Uterus (tissue), 4 donors: ENCODE data around the gene MAEA. TPM values are rescaled to one million over a fixed set of nuclear protein-coding genes. Genes with fewer than 3 reads are reported as not detected.

ENCODE experiments used
- DNase-seq, 2 donors: peaks; one replicate each; pipeline ENCODE4 v3.0.0-alpha.2; 2019 to 2020
- H3K27ac ChIP-seq, 2 donors: fragments of 200-600 bp; sonication (generic); 1 replicate in 1 of 2; 2 replicates in 1 of 2; pipeline ENCODE4 v1.5.1; 2016 to 2018
- H3K27me3 ChIP-seq, 2 donors: fragments of 200-600 bp; sonication (generic); one replicate each; pipeline ENCODE4 v1.5.1; 2018 to 2019; ENCODE audit warnings: control low read depth in 1 of 2
- H3K36me3 ChIP-seq, 2 donors: fragments of 200-600 bp; sonication (generic); one replicate each; pipeline ENCODE4 v1.5.1; 2019; ENCODE audit warnings: control low read depth in 1 of 2
- H3K4me1 ChIP-seq, 2 donors: fragments of 200-600 bp; sonication (generic); one replicate each; pipeline ENCODE4 v1.5.1; 2018 to 2019; ENCODE audit warnings: control low read depth in 1 of 2
- H3K4me3 ChIP-seq, 2 donors: fragments of 200-600 bp; sonication (generic); 1 replicate in 1 of 2; 2 replicates in 1 of 2; pipeline ENCODE4 v1.5.1; 2018 to 2019; ENCODE audit warnings: mild to moderate bottlenecking in 1 of 2
- H3K9me3 ChIP-seq, 2 donors: fragments of 200-600 bp; sonication (generic); one replicate each; pipeline ENCODE4 v1.5.1; 2019; ENCODE audit warnings: control low read depth in 1 of 2
- POLR2A ChIP-seq, 2 donors: fragments of 450-650 bp; IDR thresholded peaks; one replicate each; pipeline ENCODE4 v1.6.1; 2016; ENCODE audit warnings: antibody characterized with exemption in 2 of 2, mild to moderate bottlenecking in 1 of 2, moderate library complexity in 1 of 2
- intact Hi-C: fragments of 100-400 bp; cut with DNase I; formaldehyde crosslinking; loops from one replicate; pipeline ENCODE4 v1.15.1; 2023; ENCODE audit warnings: low total_unique reads
- total RNA-seq, 4 donors: library from RNA; depleted of rRNA in 3 of 4; stranded (reverse); fragments of >200 nt in 3 of 4; gene quantifications; one replicate each; pipeline versions ENCODE4 v1.1.0 to v1.2.4, GENCODE V29; 2014 to 2023
- TF ChIP-seq, protein P1 (sequence below), 4 experiments: fragments of 200-600 bp in 2 of 4; fragments of 450-650 bp in 2 of 4; sonication (generic) in 2 of 4; IDR thresholded peaks; one replicate each; pipeline ENCODE4 v1.5.1; 2016 to 2019; ENCODE audit warnings: antibody characterized with exemption in 4 of 4, mild to moderate bottlenecking in 2 of 4, moderate library complexity in 1 of 4
- donor health status: DM: yes; HTN: yes; CAD: no.

Gene MAEA
- total RNA-seq, 4 donors from 2014 or later = 32.3 to 70.7 (median 67.8) TPM

DNA sequence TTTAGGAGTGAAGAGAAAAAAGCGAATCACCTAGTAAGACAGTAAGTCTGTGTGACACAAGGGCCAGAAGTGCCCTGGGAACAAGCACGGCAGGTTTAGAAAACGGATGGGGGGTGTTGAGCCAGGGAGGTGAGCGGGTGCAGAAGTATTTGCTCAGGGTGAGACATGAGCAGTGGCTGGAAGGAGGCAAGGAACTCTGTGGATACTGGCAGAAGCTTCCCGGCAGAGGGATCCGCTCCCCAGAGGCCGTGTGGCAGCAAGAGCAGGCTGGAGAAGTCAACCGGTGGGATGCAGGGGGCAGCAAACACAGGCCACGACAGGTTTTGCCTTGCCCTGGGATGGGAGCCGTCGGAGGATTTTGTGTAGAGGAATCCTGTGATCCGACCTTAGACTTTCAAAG is 55.0 kb downstream of the MAEA start:
- no peaks in the 10 kb centered on the region for H3K9me3 ChIP-seq
- H3K27ac ChIP-seq = no peak overlapping the region
- H3K27me3 ChIP-seq = no peaks in the 10 kb centered on the region
- H3K4me1 ChIP-seq = peaks cover 0 to 9% of the 10 kb centered on the region in 2 donors
- no peaks in the 10 kb centered on the region for H3K36me3 ChIP-seq
- no peak for TF ChIP-seq POLR2A (IDR thresholded peaks at IDR 0.05)
- TF ChIP-seq, protein P1, sequence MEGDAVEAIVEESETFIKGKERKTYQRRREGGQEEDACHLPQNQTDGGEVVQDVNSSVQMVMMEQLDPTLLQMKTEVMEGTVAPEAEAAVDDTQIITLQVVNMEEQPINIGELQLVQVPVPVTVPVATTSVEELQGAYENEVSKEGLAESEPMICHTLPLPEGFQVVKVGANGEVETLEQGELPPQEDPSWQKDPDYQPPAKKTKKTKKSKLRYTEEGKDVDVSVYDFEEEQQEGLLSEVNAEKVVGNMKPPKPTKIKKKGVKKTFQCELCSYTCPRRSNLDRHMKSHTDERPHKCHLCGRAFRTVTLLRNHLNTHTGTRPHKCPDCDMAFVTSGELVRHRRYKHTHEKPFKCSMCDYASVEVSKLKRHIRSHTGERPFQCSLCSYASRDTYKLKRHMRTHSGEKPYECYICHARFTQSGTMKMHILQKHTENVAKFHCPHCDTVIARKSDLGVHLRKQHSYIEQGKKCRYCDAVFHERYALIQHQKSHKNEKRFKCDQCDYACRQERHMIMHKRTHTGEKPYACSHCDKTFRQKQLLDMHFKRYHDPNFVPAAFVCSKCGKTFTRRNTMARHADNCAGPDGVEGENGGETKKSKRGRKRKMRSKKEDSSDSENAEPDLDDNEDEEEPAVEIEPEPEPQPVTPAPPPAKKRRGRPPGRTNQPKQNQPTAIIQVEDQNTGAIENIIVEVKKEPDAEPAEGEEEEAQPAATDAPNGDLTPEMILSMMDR (IDR thresholded peaks at IDR 0.05) = no peak
- no peak for DNase-seq
- intact Hi-C loops = loop anchor here (5.0 kb wide), 1 partner anchor 97 kb away; the partner anchor contains the start of gene CTBP1
- no peak overlapping the region for H3K4me3 ChIP-seq

DNA sequence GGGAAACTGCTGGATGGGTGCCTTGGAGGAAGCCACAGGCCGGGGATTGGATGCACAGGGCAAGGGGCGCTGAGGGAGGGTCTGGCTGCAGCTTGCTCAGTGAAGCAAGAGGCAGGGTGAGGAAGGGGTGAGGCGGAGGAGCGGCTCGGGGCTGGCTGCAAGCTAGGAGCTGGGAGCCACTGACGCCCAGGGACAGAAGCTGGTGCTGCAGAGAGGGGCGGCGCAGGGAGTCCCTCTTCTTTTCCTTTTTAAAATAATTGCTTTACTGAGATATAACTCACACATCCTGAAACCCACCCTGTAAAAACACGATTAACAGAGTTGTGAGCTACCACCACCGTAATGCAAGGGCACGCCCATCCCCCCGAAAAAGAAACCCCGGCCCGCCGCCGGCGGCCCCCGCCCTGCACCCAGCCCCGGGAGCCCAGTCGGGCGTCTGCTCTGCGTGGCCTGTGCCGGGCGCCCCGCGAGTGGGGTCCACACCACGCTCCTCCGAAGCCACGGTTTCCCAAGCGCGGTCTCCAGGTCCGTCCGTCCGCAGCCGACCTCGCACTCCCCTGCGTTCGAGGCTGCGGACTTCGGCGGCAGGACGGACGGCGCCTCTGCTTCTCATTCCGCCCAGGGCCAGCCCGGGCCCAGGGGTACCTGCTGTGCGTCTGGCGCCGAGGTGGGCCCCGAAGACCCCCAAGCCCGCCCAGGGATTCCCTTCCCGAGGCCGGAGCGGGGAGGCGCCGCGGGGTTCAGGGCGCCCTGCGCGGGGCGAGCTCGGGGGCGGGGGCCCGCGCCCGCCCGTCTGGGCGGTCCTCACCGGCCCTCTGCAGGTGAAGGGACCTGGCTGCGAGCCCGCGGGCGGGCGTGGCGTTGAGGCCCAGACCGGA is 56.5 kb downstream of the MAEA start:
- peaks cover 0 to 9% of the 10 kb centered on the region in 2 donors for H3K4me1 ChIP-seq
- H3K9me3 ChIP-seq = no peaks in the 10 kb centered on the region
- H3K36me3 ChIP-seq = no peaks in the 10 kb centered on the region
- intact Hi-C loops = loop anchor here (5.0 kb wide), 1 partner anchor 99 kb away; the partner anchor contains the start of gene CTBP1
- no peaks in the 10 kb centered on the region for H3K27me3 ChIP-seq
- peak overlapping the region; percentile 63 to 66 for H3K4me3 ChIP-seq
- peak overlapping the region; percentile 87 to 95 for H3K27ac ChIP-seq
- TF ChIP-seq, protein P1 (IDR thresholded peaks at IDR 0.05) = no peak
- TF ChIP-seq POLR2A (IDR thresholded peaks at IDR 0.05) = no peak
- peak; percentile 44 to 59 for DNase-seq

DNA sequence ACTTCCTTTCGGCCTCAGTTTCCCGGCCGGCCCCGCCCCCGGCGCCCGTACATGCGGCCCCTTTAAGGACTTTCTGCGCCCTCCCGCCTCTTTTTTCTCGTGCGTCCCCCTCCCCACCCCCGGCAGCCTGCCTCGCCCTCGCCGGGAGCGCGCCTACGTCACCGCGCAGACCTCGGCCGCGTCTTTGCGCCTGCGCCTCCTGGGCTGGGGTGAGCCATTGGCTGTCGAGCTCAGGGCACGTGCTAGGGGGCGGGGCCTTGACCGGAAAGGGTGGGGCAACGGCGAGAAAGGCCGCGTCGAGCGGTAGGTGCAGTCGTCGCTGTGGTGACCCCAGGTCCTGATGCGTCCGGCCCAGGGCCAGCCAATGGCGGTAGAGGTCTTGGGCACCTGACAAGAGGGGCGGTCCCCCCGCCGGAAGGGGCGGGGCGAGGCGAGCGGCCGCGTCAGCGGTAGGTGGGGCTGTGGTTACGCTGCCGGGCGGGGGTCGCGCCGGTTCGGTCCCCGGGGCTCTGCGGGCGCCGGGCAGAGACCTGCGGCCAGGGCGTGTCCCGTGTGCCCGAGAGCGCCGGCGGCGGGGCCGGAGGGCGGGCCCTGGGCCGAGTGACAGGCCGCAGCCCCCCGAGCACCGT is 57.2 kb downstream of the MAEA start, which contains the start of gene UVSSA:
Gene UVSSA, plus strand, starts transcription at position 428 of the 629 bp plus-strand sequence. CDS start 884 bp downstream, outside the sequence.
- peaks cover 0 to 9% of the 10 kb centered on the region in 2 donors for H3K4me1 ChIP-seq
- DNase-seq = peak; percentile 100
- TF ChIP-seq, protein P1 (IDR thresholded peaks at IDR 0.05) = peak in 2 of 4 experiments; percentile 10 to 16
- TF ChIP-seq POLR2A (IDR thresholded peaks at IDR 0.05) = peak; percentile 80 to 99
- H3K36me3 ChIP-seq = no peaks in the 10 kb centered on the region
- H3K4me3 ChIP-seq = peak within 1 kb of the TSS; percentile 66 to 95
- no peaks in the 10 kb centered on the region for H3K9me3 ChIP-seq
- peak within 1 kb of the TSS; percentile 94 to 100 for H3K27ac ChIP-seq
- no peaks in the 10 kb centered on the region for H3K27me3 ChIP-seq
- intact Hi-C loops = loop anchor here (5.0 kb wide), 1 partner anchor 100 kb away; the partner anchor contains the start of gene CTBP1

DNA sequence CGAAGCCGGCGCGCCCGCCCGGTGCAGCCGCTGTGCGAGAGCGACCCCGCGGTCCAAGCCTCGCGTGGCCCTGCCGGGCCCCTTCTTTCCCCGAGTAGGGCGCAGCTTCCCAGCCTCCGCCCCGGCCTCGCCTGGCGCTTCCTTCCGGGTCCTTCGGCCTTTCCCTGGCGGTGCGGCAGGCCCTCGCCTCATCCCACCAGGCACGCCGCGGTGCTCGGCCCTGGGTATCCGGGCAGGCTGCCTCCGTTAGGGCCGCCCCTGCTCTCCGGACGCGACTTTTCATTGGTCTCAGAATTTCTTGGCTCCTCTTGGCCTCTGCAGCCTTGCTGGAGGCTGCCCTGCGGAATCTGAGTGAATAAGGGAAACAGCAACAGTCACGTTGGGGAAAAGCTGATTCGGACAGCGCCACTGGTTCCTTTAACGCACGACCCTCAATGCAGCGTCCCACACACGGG is 57.7 kb downstream of the MAEA start:
- Histone ChIP-seq H3K36me3 (no peaks in the 10 kb centered on the region), H3K4me1 (peaks cover 0 to 9% of the 10 kb centered on the region in 2 donors), H3K4me3 (peak overlapping the region; percentile 66 to 95), H3K27me3 (no peaks in the 10 kb centered on the region), H3K9me3 (no peaks in the 10 kb centered on the region), H3K27ac (peak overlapping the region; percentile 94 to 100)
- peak; percentile 77 to 81 for DNase-seq
- TF ChIP-seq, protein P1 (IDR thresholded peaks at IDR 0.05) = no peak
- TF ChIP-seq POLR2A (IDR thresholded peaks at IDR 0.05) = peak in 1 of 2 donors; percentile 13
- intact Hi-C loops = loop anchor here (5.0 kb wide), 1 partner anchor 100 kb away; the partner anchor contains the start of gene CTBP1
